CD14-positive monocyte (primary cell): ENCODE measurements around the gene EIF1AD. TPM values are rescaled to one million over a fixed set of nuclear protein-coding genes. Genes with fewer than 3 reads are reported as not detected.

Experiments
- DNase-seq, 3 donors: peaks; one replicate each; pipeline ENCODE4 v3.0.0-alpha.2; 2011 to 2022
- H2AFZ ChIP-seq: 2 replicates; pipeline ENCODE4 v1.6.0; 2012; ENCODE audit warnings: mild to moderate bottlenecking, low read depth, low read length, inconsistent platforms; ENCODE audit not compliant: insufficient read depth, poor library complexity, severe bottlenecking
- H3K27ac ChIP-seq, 2 donors: 1 replicate in 1 of 2; 2 replicates in 1 of 2; pipeline ENCODE4 v1.5.1; 2012 to 2013; ENCODE audit warnings: low read length in 2 of 2, control low read depth in 1 of 2, inconsistent platforms in 1 of 2, low read depth in 1 of 2, mild to moderate bottlenecking in 1 of 2
- H3K27me3 ChIP-seq, 2 donors: one replicate each; pipeline versions ENCODE4 v1.6.0 to v1.6.1; 2011 to 2013; ENCODE audit warnings: low read length in 2 of 2; ENCODE audit not compliant: control insufficient read depth in 2 of 2, insufficient read depth in 2 of 2
- H3K36me3 ChIP-seq, 2 donors: replicated peaks in 1 of 2; 1 replicate in 1 of 2; 2 replicates in 1 of 2; pipeline versions ENCODE4 v1.5.1 to v1.6.1; 2012 to 2013; ENCODE audit warnings: low read length in 2 of 2, control low read depth in 1 of 2, inconsistent platforms in 1 of 2, mild to moderate bottlenecking in 1 of 2; ENCODE audit not compliant: insufficient read depth in 2 of 2, control insufficient read depth in 1 of 2
- H3K4me1 ChIP-seq, 2 donors: 1 replicate in 1 of 2; 2 replicates in 1 of 2; pipeline versions ENCODE4 v1.5.1 to v1.6.1; 2012 to 2013; ENCODE audit warnings: low read length in 2 of 2, control low read depth in 1 of 2, inconsistent platforms in 1 of 2, mild to moderate bottlenecking in 1 of 2, moderate library complexity in 1 of 2; ENCODE audit not compliant: insufficient read depth in 2 of 2, control insufficient read depth in 1 of 2
- H3K4me2 ChIP-seq: replicated peaks from 2 replicates; pipeline ENCODE3; 2012; ENCODE audit warnings: low read length, moderate library complexity, mild to moderate bottlenecking; ENCODE audit not compliant: poor library complexity, severe bottlenecking; ENCODE audit errors: extremely low read depth
- H3K4me3 ChIP-seq, 3 experiments: fragments of 200-600 bp in 1 of 3; sonication (generic) in 1 of 3; replicated peaks in 1 of 3; 1 replicate in 2 of 3; 2 replicates in 1 of 3; pipeline ENCODE4 v1.5.1; 2011 to 2013; ENCODE audit warnings: low read length in 3 of 3, mild to moderate bottlenecking in 3 of 3, control low read depth in 2 of 3, low read depth in 2 of 3, inconsistent platforms in 1 of 3, moderate library complexity in 1 of 3
- H3K79me2 ChIP-seq: 2 replicates; pipeline ENCODE4 v1.6.0; 2012; ENCODE audit warnings: mild to moderate bottlenecking, control low read depth, inconsistent platforms, low read length, moderate library complexity; ENCODE audit not compliant: insufficient read depth
- H3K9ac ChIP-seq: 2 replicates; pipeline ENCODE4 v1.6.0; 2017; ENCODE audit warnings: low read length, mild to moderate bottlenecking; ENCODE audit not compliant: insufficient read depth, poor library complexity, severe bottlenecking
- H3K9me3 ChIP-seq, 2 donors: replicated peaks in 1 of 2; 1 replicate in 1 of 2; 2 replicates in 1 of 2; pipeline versions ENCODE4 v1.5.1 to v1.6.1; 2012 to 2013; ENCODE audit warnings: low read length in 2 of 2, control low read depth in 1 of 2; ENCODE audit not compliant: control insufficient read depth in 1 of 2, insufficient read depth in 1 of 2
- H4K20me1 ChIP-seq: 2 replicates; pipeline ENCODE4 v1.6.0; 2012; ENCODE audit warnings: mild to moderate bottlenecking, low read length, control low read depth, moderate library complexity; ENCODE audit not compliant: insufficient read depth
- H3K27ac Mint-ChIP-seq, 7 donors: one replicate each; pipeline ENCODE4 v1.8.0; 2020; ENCODE audit warnings: mild to moderate bottlenecking in 7 of 7, mixed read lengths in 7 of 7, moderate library complexity in 6 of 7, inconsistent platforms in 2 of 7
- H3K27me3 Mint-ChIP-seq, 3 donors: one replicate each; pipeline ENCODE4 v1.8.0; 2021 to 2022; ENCODE audit warnings: low read depth in 3 of 3, mild to moderate bottlenecking in 3 of 3, mixed read lengths in 3 of 3, moderate library complexity in 3 of 3, inconsistent platforms in 1 of 3
- H3K36me3 Mint-ChIP-seq, 2 donors: one replicate each; pipeline ENCODE4 v1.8.0; 2020; ENCODE audit warnings: mixed read lengths in 2 of 2, inconsistent platforms in 1 of 2, mild to moderate bottlenecking in 1 of 2
- H3K4me1 Mint-ChIP-seq: one replicate; pipeline ENCODE4 v1.8.0; 2020; ENCODE audit warnings: mild to moderate bottlenecking, mixed read lengths
- H3K4me3 Mint-ChIP-seq, 2 donors: one replicate each; pipeline ENCODE4 v1.8.0; 2020; ENCODE audit warnings: mild to moderate bottlenecking in 2 of 2, mixed read lengths in 2 of 2, moderate library complexity in 1 of 2
- H3K9me3 Mint-ChIP-seq, 7 donors: one replicate each; pipeline ENCODE4 v1.8.0; 2020 to 2022; ENCODE audit warnings: mixed read lengths in 7 of 7, mild to moderate bottlenecking in 6 of 7, moderate library complexity in 6 of 7, inconsistent platforms in 2 of 7
- CTCF ChIP-seq: fragments of 200-600 bp; IDR thresholded peaks from one replicate; pipeline ENCODE4 v1.8.0; 2022; ENCODE audit warnings: antibody characterized with exemption, mild to moderate bottlenecking
- WGBS: methylation state at CpG from one replicate; pipeline ENCODE4 v1.1.5; 2013; ENCODE audit warnings: missing lambda C conversion rate; ENCODE audit not compliant: insufficient coverage; 5-methylcytosine and 5-hydroxymethylcytosine counted together
- intact Hi-C, 2 donors: fragments of 100-400 bp; cut with micrococcal nuclease; formaldehyde crosslinking; loops; one replicate each; pipeline versions ENCODE4 v1.15.0 to v1.15.1; 2023
- polyA plus RNA-seq, 3 donors: library from polyadenylated mRNA; depleted of rRNA in 1 of 3; unstranded in 2 of 3; stranded (reverse) in 1 of 3; fragments of 300-500 nt in 2 of 3; fragments of >200 nt in 1 of 3; fragmentation: Illumina TruSeq in 2 of 3; gene quantifications; 1 replicate in 2 of 3; 2 replicates in 1 of 3; pipeline ENCODE4 v1.2.3, GENCODE V29; 2012 to 2021

The EIF1AD gene
- polyA plus RNA-seq, 3 donors = 16.4 to 23.1 (median 18.2) TPM

DNA sequence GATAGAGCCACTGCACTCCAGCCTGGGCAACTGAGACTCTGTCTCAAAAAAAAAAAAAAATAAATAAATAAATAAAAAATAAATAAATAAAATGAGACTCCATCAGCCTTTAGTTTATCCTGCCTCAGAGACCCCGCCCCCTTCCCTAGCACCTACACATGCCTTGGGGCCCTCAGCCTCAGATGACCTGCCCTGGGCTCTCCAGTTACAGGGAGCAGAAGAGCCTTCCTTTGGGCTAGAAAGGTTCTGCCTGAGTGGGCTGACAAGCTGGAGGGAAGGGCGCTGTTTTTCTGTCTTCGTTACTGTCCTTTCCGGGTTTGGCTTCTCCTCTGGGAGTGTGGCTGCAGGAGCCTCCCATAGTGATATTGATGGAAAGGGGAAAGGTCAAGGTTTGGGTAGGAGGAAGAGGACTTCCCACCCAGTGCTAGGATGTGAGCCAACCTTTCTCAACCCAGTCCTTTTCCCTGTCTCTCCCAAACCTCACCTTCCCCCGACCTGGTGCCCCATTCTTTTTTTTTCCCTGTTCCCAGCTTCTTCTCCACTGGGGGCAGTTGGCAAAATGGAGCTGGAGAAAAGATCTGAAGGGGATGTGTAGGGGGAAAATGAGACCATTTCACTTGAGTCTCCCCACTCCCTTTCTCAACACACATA is 48.7 kb upstream of the EIF1AD start:
- peaks cover 2 to 19% of the 10 kb centered on the region in 2 donors for H3K27me3 ChIP-seq
- H3K9ac ChIP-seq = no peak overlapping the region
- peaks cover 13 to 15% of the 10 kb centered on the region in 2 donors for H3K36me3 ChIP-seq
- H4K20me1 ChIP-seq = peaks cover 5% of the 10 kb centered on the region
- H3K27ac ChIP-seq = no peak overlapping the region
- peak overlapping the region; percentile 94 for H2AFZ ChIP-seq
- no peaks in the 10 kb centered on the region for H3K9me3 ChIP-seq
- intact Hi-C loops = no loop called here
- Mint-ChIP-seq H3K4me3 (no peak overlapping the region), H3K4me1 (peaks cover 20% of the 10 kb centered on the region), H3K27me3 (peaks cover 18 to 25% (median 18%) of the 10 kb centered on the region in 3 donors), H3K36me3 (peaks cover 19 to 24% of the 10 kb centered on the region in 2 donors), H3K9me3 (peaks cover 0 to 4% (median 0%) of the 10 kb centered on the region in 7 donors), H3K27ac (peak overlapping the region in 2 of 7 donors; percentile 33 to 57)
- H3K79me2 ChIP-seq = peaks cover 34% of the 10 kb centered on the region
- DNase-seq = no peak
- H3K4me1 ChIP-seq = peaks cover 16 to 26% of the 10 kb centered on the region in 2 donors
- peak overlapping the region; percentile 85 for H3K4me2 ChIP-seq
- no peak overlapping the region for H3K4me3 ChIP-seq
- TF ChIP-seq CTCF = no peak
- WGBS = 100% methylated on average over 1 of the region's 5 CpGs

GRCh38 chr11:66048547-66049323 is 46.8 kb upstream of the EIF1AD start, which contains the start of gene GAL3ST3:
Gene GAL3ST3, minus strand, starts transcription at chr11:66049161. Its CDS starts 3,746 bp downstream, at chr11:66045415.
- Mint-ChIP-seq H3K27ac (peak within 1 kb of the TSS in 1 of 7 donors; percentile 21), H3K9me3 (peaks cover 0 to 4% (median 0%) of the 10 kb centered on the region in 7 donors), H3K36me3 (peaks cover 6 to 7% of the 10 kb centered on the region in 2 donors), H3K4me1 (peaks cover 28% of the 10 kb centered on the region), H3K27me3 (peaks cover 18 to 31% (median 27%) of the 10 kb centered on the region in 3 donors), H3K4me3 (peak within 1 kb of the TSS in 1 of 2 donors; percentile 62)
- Histone ChIP-seq H3K4me2 (no peak within 1 kb of the TSS), H3K27me3 (peaks cover 2 to 19% of the 10 kb centered on the region in 2 donors), H3K4me3 (no peak within 1 kb of the TSS), H4K20me1 (peaks cover 5% of the 10 kb centered on the region), H3K9ac (no peak within 1 kb of the TSS), H3K27ac (no peak within 1 kb of the TSS), H3K4me1 (peaks cover 16 to 26% of the 10 kb centered on the region in 2 donors), H3K9me3 (no peaks in the 10 kb centered on the region), H3K79me2 (peaks cover 16% of the 10 kb centered on the region), H3K36me3 (no peaks in the 10 kb centered on the region), H2AFZ (no peak within 1 kb of the TSS)
- WGBS = 17% methylated on average over 22 of the region's 39 CpGs
- no peak for DNase-seq
- no peak for TF ChIP-seq CTCF
- intact Hi-C loops = no loop called here
